GM10266 (cell line): Measurements from ENCODE around the gene PSMB3.
A peak's percentile ranks its signal among the peaks of the same experiment; 100 is the strongest.
"Not testable (repeated sequence)": the region's sequence is repeated elsewhere in the genome, so short reads cannot be mapped to it uniquely, and the experiment has no call there.

Experiments used
- DNase-seq: peaks from one replicate; pipeline ENCODE4 v3.0.0; 2012; ENCODE audit errors: extremely low spot score
- CTCF ChIP-seq: IDR thresholded peaks from 2 replicates; pipeline ENCODE4 v1.5.1; 2012; ENCODE audit warnings: mild to moderate bottlenecking, low read depth; ENCODE audit not compliant: control insufficient read depth, insufficient read depth; ENCODE audit errors: missing control alignments

Gene PSMB3

GRCh38 chr17:38725066-38725465 is 27.5 kb upstream of the PSMB3 start:
- no peak for DNase-seq
- TF ChIP-seq CTCF: no peak

GRCh38 chr17:38726145-38726544 is 26.4 kb upstream of the PSMB3 start:
- not testable (repeated sequence) for DNase-seq

- TF ChIP-seq CTCF: no peak
- no peak for DNase-seq
These were observed 24.8 kb upstream of the PSMB3 start for GRCh38 chr17:38727736-38728135.

- no peak for TF ChIP-seq CTCF
- no peak for DNase-seq
These were observed 24.2 kb upstream of the PSMB3 start for GRCh38 chr17:38728290-38728831.

GRCh38 chr17:38729368-38729885 is 23.1 kb upstream of the PSMB3 start:
- DNase-seq: no peak
- no peak for TF ChIP-seq CTCF

GRCh38 chr17:38729886-38730525 is 22.5 kb upstream of the PSMB3 start, which contains the start of gene CISD3:
Gene CISD3 (plus strand): TSS chr17:38730341. CDS start chr17:38730359, 18 bp downstream.
- peak; percentile 98 for DNase-seq
- TF ChIP-seq CTCF: peak; percentile 86

GRCh38 chr17:38730526-38731379 is 21.8 kb upstream of the PSMB3 start:
- no peak for DNase-seq

More at GRCh38 chr17:38730526-38731379, 21.8 kb upstream of the PSMB3 start:
- no peak for TF ChIP-seq CTCF
